RWPE2 (cell line): ENCODE results near the gene UBL5.
A peak's percentile ranks its signal among the peaks of the same experiment; 100 is the strongest.
"Not testable (repeated sequence)": the region's sequence is repeated elsewhere in the genome, so short reads cannot be mapped to it uniquely, and the experiment has no call there.

Experiments
- ATAC-seq: fragments of 200-7000 bp; cut with Tn5 transposase; 3 replicates; pipeline ENCODE4 v1.9.1; 2021; ENCODE audit warnings: low read depth
- DNase-seq: peaks from one replicate; pipeline ENCODE4 v3.0.0-alpha.2; 2020; ENCODE audit warnings: low spot score
- H3K27ac ChIP-seq: fragments of 450-650 bp; 2 replicates; pipeline ENCODE4 v1.5.1; 2017; ENCODE audit warnings: mild to moderate bottlenecking; ENCODE audit not compliant: poor library complexity, severe bottlenecking
- H3K27me3 ChIP-seq: fragments of 250-450 bp; sonication (Bioruptor Pico); 2 replicates; pipeline ENCODE4 v1.5.1; 2021; ENCODE audit warnings: mild to moderate bottlenecking, moderate library complexity; ENCODE audit not compliant: insufficient read depth, poor library complexity, severe bottlenecking
- H3K36me3 ChIP-seq: fragments of 250-450 bp; sonication (Bioruptor Pico); 2 replicates; pipeline ENCODE4 v1.5.1; 2020; ENCODE audit warnings: low read depth, mild to moderate bottlenecking, moderate library complexity
- H3K4me1 ChIP-seq: fragments of 250-450 bp; sonication (Bioruptor Pico); 2 replicates; pipeline ENCODE4 v1.5.1; 2021; ENCODE audit warnings: mild to moderate bottlenecking, moderate library complexity; ENCODE audit not compliant: insufficient read depth, poor library complexity, severe bottlenecking
- H3K4me3 ChIP-seq: fragments of 250-450 bp; sonication (Bioruptor Pico); 2 replicates; pipeline ENCODE4 v1.5.1; 2021; ENCODE audit warnings: mild to moderate bottlenecking, moderate library complexity; ENCODE audit not compliant: severe bottlenecking
- H3K9me3 ChIP-seq: fragments of 250-450 bp; sonication (Bioruptor Pico); 2 replicates; pipeline ENCODE4 v1.5.1; 2021; ENCODE audit warnings: mild to moderate bottlenecking, moderate library complexity; ENCODE audit not compliant: severe bottlenecking
- TF ChIP-seq, protein P1 (sequence below): fragments of 450-650 bp; IDR thresholded peaks from one replicate; pipeline ENCODE4 v1.5.1; 2017; ENCODE audit warnings: mild to moderate bottlenecking, moderate library complexity; ENCODE audit not compliant: poor library complexity, severe bottlenecking

UBL5 gene

DNA sequence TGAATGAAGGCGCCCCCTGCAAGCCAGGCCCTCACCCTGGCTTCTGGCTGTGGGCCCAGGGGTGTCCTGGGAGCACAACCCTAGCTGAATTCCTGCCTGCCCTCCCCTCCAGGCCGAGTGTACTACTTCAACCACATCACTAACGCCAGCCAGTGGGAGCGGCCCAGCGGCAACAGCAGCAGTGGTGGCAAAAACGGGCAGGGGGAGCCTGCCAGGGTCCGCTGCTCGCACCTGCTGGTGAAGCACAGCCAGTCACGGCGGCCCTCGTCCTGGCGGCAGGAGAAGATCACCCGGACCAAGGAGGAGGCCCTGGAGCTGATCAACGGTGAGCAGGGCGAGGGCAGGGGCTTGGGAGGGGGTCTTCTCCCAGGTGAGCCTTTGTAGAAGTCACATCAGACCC lies 10.6 kb downstream of the UBL5 start:
- H3K27ac ChIP-seq, result no peak overlapping the region
- TF ChIP-seq, protein P1, sequence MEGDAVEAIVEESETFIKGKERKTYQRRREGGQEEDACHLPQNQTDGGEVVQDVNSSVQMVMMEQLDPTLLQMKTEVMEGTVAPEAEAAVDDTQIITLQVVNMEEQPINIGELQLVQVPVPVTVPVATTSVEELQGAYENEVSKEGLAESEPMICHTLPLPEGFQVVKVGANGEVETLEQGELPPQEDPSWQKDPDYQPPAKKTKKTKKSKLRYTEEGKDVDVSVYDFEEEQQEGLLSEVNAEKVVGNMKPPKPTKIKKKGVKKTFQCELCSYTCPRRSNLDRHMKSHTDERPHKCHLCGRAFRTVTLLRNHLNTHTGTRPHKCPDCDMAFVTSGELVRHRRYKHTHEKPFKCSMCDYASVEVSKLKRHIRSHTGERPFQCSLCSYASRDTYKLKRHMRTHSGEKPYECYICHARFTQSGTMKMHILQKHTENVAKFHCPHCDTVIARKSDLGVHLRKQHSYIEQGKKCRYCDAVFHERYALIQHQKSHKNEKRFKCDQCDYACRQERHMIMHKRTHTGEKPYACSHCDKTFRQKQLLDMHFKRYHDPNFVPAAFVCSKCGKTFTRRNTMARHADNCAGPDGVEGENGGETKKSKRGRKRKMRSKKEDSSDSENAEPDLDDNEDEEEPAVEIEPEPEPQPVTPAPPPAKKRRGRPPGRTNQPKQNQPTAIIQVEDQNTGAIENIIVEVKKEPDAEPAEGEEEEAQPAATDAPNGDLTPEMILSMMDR, result no peak
- ATAC-seq (no peak), DNase-seq (no peak)
- no peaks in the 10 kb centered on the region for H3K4me1 ChIP-seq
- H3K4me3 ChIP-seq, result no peak overlapping the region
- peaks cover 44% of the 10 kb centered on the region for H3K36me3 ChIP-seq
- no peaks in the 10 kb centered on the region for H3K27me3 ChIP-seq
- H3K9me3 ChIP-seq, result no peaks in the 10 kb centered on the region

DNA sequence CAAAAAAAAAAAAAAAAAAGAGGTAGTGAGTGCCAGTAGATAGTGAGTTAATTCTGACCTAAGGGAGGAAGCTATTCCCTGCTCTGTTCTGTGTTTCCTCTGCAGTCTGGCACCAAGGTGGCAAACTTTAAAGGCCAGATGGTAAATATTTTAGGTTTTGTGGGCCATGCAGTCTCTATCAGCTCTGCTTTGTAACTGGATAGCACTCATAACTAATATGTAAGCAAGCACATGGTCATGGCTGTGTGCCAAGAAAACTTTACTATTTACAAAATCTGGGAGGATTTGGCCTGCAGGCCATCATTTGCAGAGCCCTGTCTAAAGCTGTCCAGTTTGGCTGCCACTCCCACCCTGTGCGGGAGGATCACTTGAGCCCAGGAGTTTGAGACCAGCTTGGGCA lies 11.7 kb downstream of the UBL5 start:
- Histone ChIP-seq H3K27me3 (no peaks in the 10 kb centered on the region), H3K4me3 (no peak overlapping the region), H3K36me3 (peaks cover 55% of the 10 kb centered on the region), H3K4me1 (no peaks in the 10 kb centered on the region), H3K9me3 (no peaks in the 10 kb centered on the region), H3K27ac (no peak overlapping the region)
- TF ChIP-seq, protein P1, result no peak
- ATAC-seq (no peak), DNase-seq (no peak)

DNA sequence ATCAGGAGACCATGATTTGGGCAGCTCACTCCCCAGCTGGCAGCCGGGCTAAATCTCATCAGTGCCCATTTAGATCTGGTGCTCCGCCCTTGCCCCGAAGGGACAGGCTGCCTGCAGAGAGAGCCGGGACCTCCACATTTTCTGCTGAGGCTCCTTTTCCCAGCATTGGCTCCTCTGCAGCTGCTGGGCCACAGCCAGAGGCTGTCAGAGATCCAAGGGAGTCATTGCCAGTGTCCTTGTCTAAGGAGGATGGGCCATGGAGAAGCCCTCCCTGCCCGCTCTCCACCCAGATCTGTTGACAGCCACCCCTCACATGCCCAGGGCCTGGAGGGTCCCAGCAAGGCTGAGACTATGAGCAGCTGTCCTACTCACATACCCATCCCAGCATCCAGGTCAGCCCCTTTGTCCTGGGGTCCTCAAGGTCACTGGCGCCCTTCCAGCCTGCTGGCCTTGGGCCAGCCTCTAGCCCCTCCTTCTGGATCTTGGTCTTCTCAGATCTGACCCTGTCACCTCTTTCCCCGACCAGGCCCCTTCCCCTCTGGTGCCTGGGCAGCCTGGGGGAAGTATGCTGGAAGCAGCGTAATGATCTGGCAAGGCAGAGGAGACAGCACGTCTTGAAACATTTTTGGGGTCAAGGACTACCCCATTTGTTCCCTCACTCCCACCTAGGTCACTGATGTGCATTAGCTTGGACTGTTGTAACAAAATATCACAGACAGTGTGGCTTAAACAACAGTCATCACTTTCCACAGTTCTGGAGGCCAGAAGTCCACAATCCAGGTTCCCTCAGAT lies 15.3 kb downstream of the UBL5 start:
- ATAC-seq (no peak), DNase-seq (no peak)
- Histone ChIP-seq H3K36me3 (peaks cover 51% of the 10 kb centered on the region), H3K9me3 (no peaks in the 10 kb centered on the region), H3K4me3 (no peak overlapping the region), H3K27ac (no peak overlapping the region), H3K27me3 (no peaks in the 10 kb centered on the region), H3K4me1 (no peaks in the 10 kb centered on the region)
- TF ChIP-seq, protein P1, result no peak

DNA sequence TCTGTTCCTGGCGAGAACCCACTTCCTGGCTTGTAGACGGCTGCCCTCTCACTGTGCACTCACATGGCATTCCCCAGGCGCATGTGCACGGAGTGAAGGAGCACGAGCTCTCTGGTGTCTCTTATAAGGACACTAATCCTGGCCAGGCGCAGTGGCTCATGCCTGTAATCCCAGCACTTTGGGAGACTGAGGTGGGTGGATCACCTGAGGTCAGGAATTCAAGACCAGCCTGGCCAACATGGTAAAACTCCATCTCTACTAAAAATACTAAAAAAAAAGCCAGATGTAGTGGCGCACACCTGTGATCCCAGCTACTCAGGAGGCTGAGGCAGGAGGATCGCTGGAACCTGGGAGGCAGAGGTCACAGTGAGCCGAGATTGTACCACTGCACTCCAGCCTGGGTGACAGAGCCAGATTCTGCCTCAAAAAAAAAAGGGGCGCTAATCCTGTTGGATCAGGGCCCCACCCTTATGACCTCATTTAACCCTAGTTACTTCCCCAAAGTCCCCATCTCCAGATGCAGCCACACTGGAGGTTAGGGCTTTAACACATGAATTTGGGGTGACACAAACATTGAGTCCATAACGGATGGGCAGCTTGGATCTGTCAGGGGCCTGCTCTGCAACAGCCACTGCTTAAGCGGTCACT lies 16.0 kb downstream of the UBL5 start:
- H3K4me1 ChIP-seq, H3K4me3 ChIP-seq, ATAC-seq, DNase-seq, H3K27ac ChIP-seq, H3K9me3 ChIP-seq, H3K27me3 ChIP-seq: not testable (repeated sequence)
- H3K36me3 ChIP-seq, result peaks cover 51% of the 10 kb centered on the region

DNA sequence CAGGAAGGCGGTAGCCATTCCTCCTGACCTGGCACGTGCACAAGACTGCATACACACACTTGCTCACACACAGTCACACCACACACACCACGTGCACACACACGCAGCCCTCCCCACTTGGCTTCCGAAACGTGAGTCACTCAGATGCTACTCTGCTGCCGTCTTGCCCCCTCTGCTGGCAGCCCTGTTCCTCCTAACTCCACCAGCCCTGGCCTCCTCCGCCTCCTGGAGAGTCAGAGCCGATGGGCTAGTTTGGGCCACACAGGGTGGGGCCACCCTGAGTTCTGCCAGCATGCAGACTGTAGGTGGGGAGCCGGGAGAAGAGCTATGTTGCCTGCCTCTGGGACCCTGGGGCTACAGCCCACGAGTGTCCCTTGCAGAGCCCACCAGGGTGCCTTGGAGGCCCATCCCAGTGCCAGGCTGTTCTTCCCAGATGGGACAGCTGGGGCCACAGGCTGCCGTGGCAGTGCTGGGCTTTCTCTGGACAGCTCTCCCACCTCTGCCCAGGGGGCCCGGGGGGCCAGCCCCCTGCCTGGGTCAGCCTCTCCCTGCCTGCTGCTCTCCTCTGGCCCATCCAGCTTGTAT lies 19.5 kb downstream of the UBL5 start:
- Histone ChIP-seq H3K36me3 (peaks cover 25% of the 10 kb centered on the region), H3K4me1 (no peaks in the 10 kb centered on the region), H3K4me3 (no peak overlapping the region), H3K9me3 (no peaks in the 10 kb centered on the region), H3K27me3 (no peaks in the 10 kb centered on the region), H3K27ac (no peak overlapping the region)
- ATAC-seq (peak; percentile 83), DNase-seq (no peak)
- TF ChIP-seq, protein P1, result peak; percentile 64
